ENCODE results near the gene NELFA.

- TF ChIP-seq POLR2A (IDR thresholded peaks at IDR 0.05), result no peak
- TF ChIP-seq CTCF (IDR thresholded peaks at IDR 0.05), result no peak
Observed at GRCh38 chr4:1982124-1983052, 26.4 kb downstream of the NELFA start.
